K562 (cell line): ENCODE measurements around the gene ATP5PD. TPM values are rescaled to one million over a fixed set of nuclear protein-coding genes. Genes with fewer than 3 reads are reported as not detected.

Experiments
- ATAC-seq: fragments of 200-7000 bp; cut with Tn5 transposase; 3 replicates; pipeline ENCODE4 v1.9.1; 2020; ENCODE audit warnings: moderate library complexity
- BruUV-seq: library from RNA; stranded (reverse); fragments of 400-500 nt; replicated peaks from 2 replicates; lab custom pipeline; 2021; lab: Mats Ljungman, UMichigan
- CTCF ChIA-PET: fragments of 300-600 bp; formaldehyde crosslinking; extraction: SDS; loops from one replicate; lab custom pipeline; 2021; ENCODE audit warnings: low intra/inter-chr PET ratio; lab: Yijun Ruan, JAX
- POLR2A ChIA-PET: fragments of 300-600, 350-650 bp; sonication (Branson Sonifier 250); formaldehyde crosslinking; extraction: SDS; loops from one replicate; lab custom pipeline; 2021; ENCODE audit warnings: antibody characterized with exemption, inconsistent platforms; lab: Yijun Ruan, JAX
- DNase-seq, 4 experiments: peaks; one replicate each; pipeline versions ENCODE4 v3.0.0 to v3.0.0-alpha.2; 2011 to 2018; ENCODE audit warnings: low spot score in 3 of 4, mixed read lengths in 3 of 4; ENCODE audit errors: extremely low read depth in 1 of 4
- FAIRE-seq: peaks from 2 replicates; lab custom pipeline; 2011; peaks lifted over from hg19 to GRCh38; lab: Jason Lieb, UNC
- H2AFZ ChIP-seq: 2 replicates; pipeline ENCODE4 v1.6.0; 2011; ENCODE audit warnings: low read depth, low read length, control low read depth, inconsistent platforms
- H3K27ac ChIP-seq: fragments of 200-600 bp; 3 replicates; pipeline ENCODE4 v1.8.0; 2011; ENCODE audit warnings: low read depth, mild to moderate bottlenecking, control low read depth, inconsistent platforms, low read length, moderate library complexity, mixed read lengths; ENCODE audit errors: extremely low read depth
- H3K27me3 ChIP-seq, 2 experiments: fragments of 300-600 bp in 1 of 2; 2 replicates in 1 of 2; 3 replicates in 1 of 2; pipeline versions ENCODE4 v1.6.0 to v1.8.0; 2011; ENCODE audit warnings: inconsistent platforms in 2 of 2, low read length in 2 of 2, mild to moderate bottlenecking in 1 of 2, mixed read lengths in 1 of 2, moderate library complexity in 1 of 2; ENCODE audit not compliant: control insufficient read depth in 2 of 2, insufficient read depth in 2 of 2
- H3K36me3 ChIP-seq: fragments of 300-600 bp; 3 replicates; pipeline ENCODE4 v1.8.0; 2011; ENCODE audit warnings: mild to moderate bottlenecking, low read length, inconsistent platforms; ENCODE audit not compliant: control insufficient read depth, insufficient read depth
- H3K4me1 ChIP-seq, 2 experiments: fragments of 200-600 bp in 1 of 2; replicated peaks in 1 of 2; 2 replicates in 1 of 2; 3 replicates in 1 of 2; pipeline versions ENCODE4 v1.5.1 to v1.8.0; 2011; ENCODE audit warnings: inconsistent platforms in 2 of 2, low read length in 2 of 2, mild to moderate bottlenecking in 1 of 2, mixed read lengths in 1 of 2, moderate library complexity in 1 of 2; ENCODE audit not compliant: control insufficient read depth in 2 of 2, insufficient read depth in 2 of 2
- H3K4me2 ChIP-seq: 2 replicates; pipeline ENCODE4 v1.6.1; 2011; ENCODE audit warnings: low read length, control low read depth, inconsistent platforms, mixed read lengths; ENCODE audit not compliant: insufficient read depth
- H3K4me3 ChIP-seq: fragments of 200-600 bp; sonication (generic), shearing (Covaris generic); 2 replicates; pipeline ENCODE4 v1.5.1; 2016; ENCODE audit warnings: control low read depth, inconsistent platforms
- H3K79me2 ChIP-seq: fragments of 200-600 bp; 3 replicates; pipeline ENCODE4 v1.8.0; 2011; ENCODE audit warnings: low read length, inconsistent platforms; ENCODE audit not compliant: control insufficient read depth, insufficient read depth
- H3K9ac ChIP-seq, 2 experiments: 2 replicates each; pipeline versions ENCODE4 v1.6.0 to v1.6.1; 2011; ENCODE audit warnings: low read depth in 2 of 2, low read length in 2 of 2, control low read depth in 1 of 2, inconsistent platforms in 1 of 2, mild to moderate bottlenecking in 1 of 2, mixed read lengths in 1 of 2; ENCODE audit not compliant: insufficient read depth in 1 of 2
- H3K9me1 ChIP-seq: one replicate; pipeline ENCODE4 v1.6.0; 2011; ENCODE audit warnings: inconsistent platforms, mild to moderate bottlenecking, low read length, moderate library complexity; ENCODE audit not compliant: control insufficient read depth, insufficient read depth
- H3K9me3 ChIP-seq: replicated peaks from 2 replicates; pipeline ENCODE4 v1.5.1; 2011; ENCODE audit warnings: low read depth, low read length, inconsistent platforms; ENCODE audit not compliant: control insufficient read depth, insufficient read depth
- H4K20me1 ChIP-seq: replicated peaks from 2 replicates; pipeline ENCODE4 v1.6.1; 2011; ENCODE audit warnings: low read length, inconsistent platforms, mixed read lengths; ENCODE audit not compliant: control insufficient read depth, insufficient read depth
- E2F8 ChIP-seq: fragments of 450-650 bp; IDR thresholded peaks from 2 replicates; pipeline ENCODE4 v1.7.1; 2018; ENCODE audit warnings: mild to moderate bottlenecking, low read depth; ENCODE audit not compliant: partially characterized antibody
- HMGN3 ChIP-seq: IDR thresholded peaks from 2 replicates; pipeline ENCODE4 v1.6.1; 2011; ENCODE audit warnings: borderline replicate concordance, low read depth, mild to moderate bottlenecking, mixed read lengths, low read length; ENCODE audit not compliant: insufficient read length; ENCODE audit errors: extremely low read depth
- MITF ChIP-seq: IDR thresholded peaks from 2 replicates; pipeline ENCODE4 v1.6.1; 2014; ENCODE audit warnings: antibody characterized with exemption
- POLR2B ChIP-seq: fragments of 450-650 bp; IDR thresholded peaks from 2 replicates; pipeline ENCODE4 v1.6.1; 2018; ENCODE audit warnings: low read depth; ENCODE audit not compliant: partially characterized antibody
- RFX1 ChIP-seq: fragments of 450-650 bp; IDR thresholded peaks from 2 replicates; pipeline ENCODE4 v1.6.1; 2016; ENCODE audit warnings: mild to moderate bottlenecking, moderate library complexity
- SREBF1 ChIP-seq: fragments of 150-350 bp; IDR thresholded peaks from 2 replicates; pipeline ENCODE4 v1.6.1; 2014; ENCODE audit warnings: antibody characterized with exemption, low read depth, low read length, borderline replicate concordance
- ZFPM2 ChIP-seq: fragments of 250-450 bp; sonication (Bioruptor Pico); IDR thresholded peaks from 2 replicates; pipeline ENCODE4 v1.5.1; 2022; ENCODE audit warnings: mild to moderate bottlenecking
- ZNF583 ChIP-seq: fragments of 250-450 bp; sonication (Bioruptor Pico); IDR thresholded peaks from 2 replicates; pipeline ENCODE4 v1.4.0; 2020
- ZNF586 ChIP-seq: fragments of 450-650 bp; formaldehyde crosslinking; conservative IDR thresholded peaks from 2 replicates; pipeline ENCODE4 v1.4.0; 2020; ENCODE audit warnings: mild to moderate bottlenecking, moderate library complexity
- WGBS: fragments of 100-300 bp; shearing (Covaris generic); methylation state at CpG from one replicate; pipeline ENCODE4 v1.1.6; 2016; ENCODE audit warnings: low coverage, mixed read lengths; ENCODE audit not compliant: insufficient coverage; ENCODE audit errors: missing lambda C conversion rate; 5-methylcytosine and 5-hydroxymethylcytosine counted together
- in situ Hi-C: fragments of 300-500 bp; cut with MboI; formaldehyde crosslinking; loops from 4 replicates; pipeline ENCODE4 v1.15.0; 2018; ENCODE audit warnings: inconsistent platforms, mixed read lengths
- intact Hi-C: fragments of 100-400 bp; cut with micrococcal nuclease; formaldehyde crosslinking; loops from 2 replicates; pipeline ENCODE4 v1.14.2; 2022
- polyA plus RNA-seq, 8 experiments: library from polyadenylated mRNA; depleted of rRNA in 4 of 8; stranded (reverse) in 5 of 8; unstranded in 3 of 8; fragments of >200 nt; fragmentation: Nextera tagmentation in 2 of 8; fragmentation: Illumina TruSeq in 1 of 8; extraction: Ambion mirVana in 2 of 8; extraction: Trizol in 1 of 8; gene quantifications; 2 replicates each; pipeline versions ENCODE4 v1.2.1 to v1.2.3, GENCODE V29; 2011 to 2014; ENCODE audit warnings: inconsistent platforms in 1 of 8, missing spikeins in 1 of 8
- total RNA-seq, 7 experiments: library from RNA; depleted of rRNA in 6 of 7; stranded (reverse); fragments of >200 nt in 6 of 7; fragmentation: Illumina TruSeq in 2 of 7; extraction: Trizol in 2 of 7; gene quantifications; 2 replicates each; pipeline versions ENCODE4 v1.2.1 to v1.2.3, GENCODE V29; 2011 to 2021; ENCODE audit warnings: low replicate concordance in 1 of 7

ATP5PD gene
- total and polyA plus RNA-seq, 9 of the 15 experiments (the other 6 are each of a cell fraction or from before 2014, with no cell fraction given): 271 to 828 (median 432) TPM

- Histone ChIP-seq H4K20me1 (no peaks in the 10 kb centered on the region), H3K27me3 (no peaks in the 10 kb centered on the region), H3K27ac (no peak overlapping the region), H3K4me3 (no peak overlapping the region), H3K9me3 (no peaks in the 10 kb centered on the region; the same call in 1 of the 2 replicates), H2AFZ (no peak overlapping the region), H3K9ac (no peak overlapping the region), H3K4me1 (peaks cover 6 to 12% of the 10 kb centered on the region in 2 experiments; a peak in 3 of 5 replicates), H3K79me2 (peaks cover 25% of the 10 kb centered on the region), H3K9me1 (peaks cover 4% of the 10 kb centered on the region), H3K36me3 (peaks cover 62% of the 10 kb centered on the region; the same call in 2 of the 3 replicates), H3K4me2 (no peak overlapping the region)
- POLR2A ChIA-PET: interaction anchor here (0.6 to 1.5 kb wide), 7 partner anchors 9 to 172 kb away, joined by 3 to 4 read pairs (median 3); no protein-coding TSS in a partner anchor
- in situ Hi-C loops (no loop called here), intact Hi-C loops (no loop called here)
- TF ChIP-seq ZFPM2 (no peak), RFX1 (no peak), SREBF1 (no peak), E2F8 (no peak), HMGN3 (no peak), POLR2B (no peak), ZNF583 (CRISPR knock-in tag) (no peak), ZNF586 (CRISPR knock-in tag) (no peak), MITF (no peak)
- no peak for DNase-seq
- 97% methylated on average over 3 of the region's 3 CpGs for WGBS
- BruUV-seq: no TSS peak
- CTCF ChIA-PET: interaction anchor here (0.7 kb wide), 1 partner anchor 32 kb away, joined by 4 read pairs; the partner anchor contains the start of gene CDR2L
- FAIRE-seq: no peak
- no peak for ATAC-seq
Measured at GRCh38 chr17:75019710-75020109, 27.1 kb downstream of the ATP5PD start.
